Esophagus muscularis mucosa (tissue), 4 donors: ENCODE measurements around the gene ATP13A2.

Experiments used
- EP300 ChIP-seq: sonication (generic); formaldehyde crosslinking; IDR thresholded peaks from one replicate; pipeline ENCODE4 v1.6.1; 2017; ENCODE audit warnings: antibody characterized with exemption
- POLR2A ChIP-seq: fragments of 450-650 bp; IDR thresholded peaks from one replicate; pipeline ENCODE4 v1.6.1; 2017; ENCODE audit warnings: antibody characterized with exemption, moderate library complexity, mild to moderate bottlenecking, low read depth
- TF ChIP-seq, protein P1 (sequence below), 3 experiments: fragments of 200-600 bp in 2 of 3; fragments of 450-650 bp in 1 of 3; sonication (generic) in 2 of 3; IDR thresholded peaks; one replicate each; pipeline ENCODE4 v1.5.1; 2017 to 2019; ENCODE audit warnings: antibody characterized with exemption in 3 of 3, mild to moderate bottlenecking in 2 of 3, moderate library complexity in 1 of 3

- TF ChIP-seq, protein P1, sequence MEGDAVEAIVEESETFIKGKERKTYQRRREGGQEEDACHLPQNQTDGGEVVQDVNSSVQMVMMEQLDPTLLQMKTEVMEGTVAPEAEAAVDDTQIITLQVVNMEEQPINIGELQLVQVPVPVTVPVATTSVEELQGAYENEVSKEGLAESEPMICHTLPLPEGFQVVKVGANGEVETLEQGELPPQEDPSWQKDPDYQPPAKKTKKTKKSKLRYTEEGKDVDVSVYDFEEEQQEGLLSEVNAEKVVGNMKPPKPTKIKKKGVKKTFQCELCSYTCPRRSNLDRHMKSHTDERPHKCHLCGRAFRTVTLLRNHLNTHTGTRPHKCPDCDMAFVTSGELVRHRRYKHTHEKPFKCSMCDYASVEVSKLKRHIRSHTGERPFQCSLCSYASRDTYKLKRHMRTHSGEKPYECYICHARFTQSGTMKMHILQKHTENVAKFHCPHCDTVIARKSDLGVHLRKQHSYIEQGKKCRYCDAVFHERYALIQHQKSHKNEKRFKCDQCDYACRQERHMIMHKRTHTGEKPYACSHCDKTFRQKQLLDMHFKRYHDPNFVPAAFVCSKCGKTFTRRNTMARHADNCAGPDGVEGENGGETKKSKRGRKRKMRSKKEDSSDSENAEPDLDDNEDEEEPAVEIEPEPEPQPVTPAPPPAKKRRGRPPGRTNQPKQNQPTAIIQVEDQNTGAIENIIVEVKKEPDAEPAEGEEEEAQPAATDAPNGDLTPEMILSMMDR (IDR thresholded peaks at IDR 0.05) = no peak
- TF ChIP-seq EP300 = no peak
- no peak for TF ChIP-seq POLR2A
These were observed 28.8 kb downstream of the ATP13A2 start for GRCh38 chr1:16982902-16983301.
